H9 (cell line): ENCODE results near the gene TSPEAR. TPM values are rescaled to one million over a fixed set of nuclear protein-coding genes. Genes with fewer than 3 reads are reported as not detected.

ENCODE experiments used
- DNase-seq: peaks from one replicate; pipeline ENCODE4 v3.0.0-alpha.2; 2017
- H2AFZ ChIP-seq: one replicate; pipeline ENCODE4 v1.6.1; 2013; ENCODE audit warnings: mild to moderate bottlenecking, low read length, control low read depth, moderate library complexity
- H2AK5ac ChIP-seq: 2 replicates; pipeline ENCODE4 v1.6.1; 2013; ENCODE audit warnings: low read length, control low read depth, mixed read lengths; ENCODE audit not compliant: insufficient read length
- H2BK120ac ChIP-seq: one replicate; pipeline ENCODE4 v1.6.1; 2013; ENCODE audit warnings: low read depth, mild to moderate bottlenecking, low read length, control low read depth, inconsistent platforms; ENCODE audit not compliant: poor library complexity, severe bottlenecking
- H2BK12ac ChIP-seq: 2 replicates; pipeline ENCODE4 v1.6.1; 2013; ENCODE audit warnings: low read length, control low read depth, mixed read lengths, low read depth; ENCODE audit not compliant: insufficient read length
- H2BK15ac ChIP-seq: 2 replicates; pipeline ENCODE4 v1.6.1; 2013; ENCODE audit warnings: low read depth, low read length, control low read depth
- H2BK20ac ChIP-seq: one replicate; pipeline ENCODE4 v1.6.1; 2013; ENCODE audit warnings: low read depth, mild to moderate bottlenecking, low read length, control low read depth, inconsistent platforms; ENCODE audit not compliant: poor library complexity, severe bottlenecking
- H2BK5ac ChIP-seq: 2 replicates; pipeline ENCODE4 v1.6.1; 2013; ENCODE audit warnings: low read length, control low read depth, mixed read lengths; ENCODE audit not compliant: insufficient read length
- H3K14ac ChIP-seq: 2 replicates; pipeline ENCODE4 v1.6.1; 2013; ENCODE audit warnings: low read length, control low read depth; ENCODE audit not compliant: insufficient read depth
- H3K18ac ChIP-seq: 2 replicates; pipeline ENCODE4 v1.6.1; 2013; ENCODE audit warnings: low read depth, mild to moderate bottlenecking, mixed read lengths, low read length, control low read depth; ENCODE audit not compliant: insufficient read length
- H3K23ac ChIP-seq: 2 replicates; pipeline ENCODE4 v1.6.1; 2013; ENCODE audit warnings: low read length, control low read depth, mixed read lengths, low read depth; ENCODE audit not compliant: insufficient read length
- H3K23me2 ChIP-seq: 2 replicates; pipeline ENCODE4 v1.6.1; 2013; ENCODE audit warnings: low read depth, mild to moderate bottlenecking, mixed read lengths, low read length, control low read depth; ENCODE audit not compliant: insufficient read length, poor library complexity, severe bottlenecking
- H3K27ac ChIP-seq: 2 replicates; pipeline ENCODE4 v1.5.1; 2013; ENCODE audit warnings: low read length, control low read depth, mixed read lengths, low read depth; ENCODE audit not compliant: insufficient read length
- H3K27me3 ChIP-seq: 2 replicates; pipeline ENCODE4 v1.6.1; 2013; ENCODE audit warnings: low read length, control low read depth, inconsistent platforms; ENCODE audit not compliant: insufficient read depth
- H3K4ac ChIP-seq: 2 replicates; pipeline ENCODE4 v1.6.1; 2013; ENCODE audit warnings: low read depth, mild to moderate bottlenecking, control low read depth, inconsistent platforms, low read length, moderate library complexity
- H3K4me1 ChIP-seq: 2 replicates; pipeline ENCODE4 v1.6.1; 2013; ENCODE audit warnings: low read length, control low read depth, inconsistent platforms; ENCODE audit not compliant: insufficient read depth
- H3K4me2 ChIP-seq: 2 replicates; pipeline ENCODE4 v1.6.1; 2013; ENCODE audit warnings: low read length, control low read depth, mixed read lengths; ENCODE audit not compliant: insufficient read length, insufficient read depth
- H3K56ac ChIP-seq: 2 replicates; pipeline ENCODE4 v1.6.1; 2013; ENCODE audit warnings: low read depth, mild to moderate bottlenecking, mixed read lengths, low read length, control low read depth; ENCODE audit not compliant: insufficient read length
- H3K79me1 ChIP-seq: 2 replicates; pipeline ENCODE4 v1.6.1; 2013; ENCODE audit warnings: low read depth, mild to moderate bottlenecking, moderate library complexity, low read length, control low read depth, inconsistent platforms; ENCODE audit not compliant: insufficient read depth, poor library complexity, severe bottlenecking
- H3K79me2 ChIP-seq: 2 replicates; pipeline ENCODE4 v1.6.1; 2013; ENCODE audit warnings: low read length, control low read depth, inconsistent platforms; ENCODE audit not compliant: insufficient read depth
- H3K9ac ChIP-seq: 2 replicates; pipeline ENCODE4 v1.6.1; 2013; ENCODE audit warnings: low read length, control low read depth, mixed read lengths; ENCODE audit not compliant: insufficient read length; ENCODE audit errors: extremely low read depth
- H3K9me3 ChIP-seq: one replicate; pipeline ENCODE4 v1.6.1; 2013; ENCODE audit warnings: low read depth, low read length, inconsistent platforms; ENCODE audit not compliant: control insufficient read depth
- H3T11ph ChIP-seq: one replicate; pipeline ENCODE4 v1.6.1; 2013; ENCODE audit warnings: mild to moderate bottlenecking, low read length, control low read depth, inconsistent platforms
- H4K20me1 ChIP-seq: one replicate; pipeline ENCODE4 v1.6.1; 2013; ENCODE audit not compliant: control insufficient read depth, insufficient read length, insufficient read depth
- H4K5ac ChIP-seq: 2 replicates; pipeline ENCODE4 v1.6.1; 2013; ENCODE audit warnings: low read depth, mild to moderate bottlenecking, mixed read lengths, low read length, control low read depth; ENCODE audit not compliant: insufficient read length
- H4K8ac ChIP-seq: replicated peaks from 2 replicates; pipeline ENCODE4 v1.6.1; 2013; ENCODE audit warnings: low read length, control low read depth, mixed read lengths, low read depth; ENCODE audit not compliant: insufficient read length
- H4K91ac ChIP-seq: 2 replicates; pipeline ENCODE4 v1.6.1; 2013; ENCODE audit warnings: low read depth, mild to moderate bottlenecking, moderate library complexity, mixed read lengths, low read length, control low read depth; ENCODE audit not compliant: insufficient read length
- H3K27ac Mint-ChIP-seq, 3 experiments: 2 replicates in 2 of 3; 3 replicates in 1 of 3; pipeline ENCODE4 v1.8.0; 2020 to 2021; ENCODE audit warnings: mixed read lengths in 3 of 3, mild to moderate bottlenecking in 1 of 3, moderate library complexity in 1 of 3
- H3K27me3 Mint-ChIP-seq: 2 replicates; pipeline ENCODE4 v1.8.0; 2021; ENCODE audit warnings: low read depth, mild to moderate bottlenecking, moderate library complexity, mixed read lengths
- H3K36me3 Mint-ChIP-seq, 3 experiments: 2 replicates in 2 of 3; 3 replicates in 1 of 3; pipeline ENCODE4 v1.8.0; 2020 to 2021; ENCODE audit warnings: low read depth in 3 of 3, mixed read lengths in 3 of 3; ENCODE audit not compliant: insufficient read depth in 1 of 3
- H3K4me1 Mint-ChIP-seq, 2 experiments: 2 replicates each; pipeline ENCODE4 v1.8.0; 2020; ENCODE audit warnings: mixed read lengths in 2 of 2
- H3K4me3 Mint-ChIP-seq, 2 experiments: 2 replicates in 1 of 2; 3 replicates in 1 of 2; pipeline ENCODE4 v1.8.0; 2020 to 2021; ENCODE audit warnings: mild to moderate bottlenecking in 2 of 2, mixed read lengths in 2 of 2, moderate library complexity in 1 of 2
- H3K9me3 Mint-ChIP-seq, 2 experiments: 2 replicates in 1 of 2; 3 replicates in 1 of 2; pipeline ENCODE4 v1.8.0; 2020; ENCODE audit warnings: mild to moderate bottlenecking in 2 of 2, mixed read lengths in 2 of 2, moderate library complexity in 1 of 2
- CTCF ChIP-seq: fragments of 200-600 bp; sonication (generic); conservative IDR thresholded peaks from 3 replicates; pipeline ENCODE4 v1.8.0; 2021; ENCODE audit warnings: antibody characterized with exemption, mild to moderate bottlenecking
- WGBS: extraction: QIAGEN DNeasy Blood & Tissue Kit; methylation state at CpG from one replicate; pipeline ENCODE4 v1.1.7; 2013; ENCODE audit warnings: missing lambda C conversion rate, low lambda C conversion rate, mixed read lengths; ENCODE audit not compliant: insufficient read length; ENCODE audit errors: extremely low coverage; 5-methylcytosine and 5-hydroxymethylcytosine counted together
- total RNA-seq: library from RNA; stranded (reverse); gene quantifications from 2 replicates; pipeline ENCODE4 v1.2.1, GENCODE V29; 2021

Gene TSPEAR
- total RNA-seq, 1 experiment from 2014 or later, result 1.3 TPM

- no peak overlapping the region for H2BK120ac ChIP-seq
- no peak overlapping the region for H3K18ac ChIP-seq
- H3K9me3 ChIP-seq, result no peaks in the 10 kb centered on the region
- H2AK5ac ChIP-seq, result no peak overlapping the region
- H3K4me1 ChIP-seq, result no peaks in the 10 kb centered on the region; the same call in 1 of the 2 replicates
- no peak overlapping the region for H3K4ac ChIP-seq
- H3K79me2 ChIP-seq, result no peaks in the 10 kb centered on the region
- TF ChIP-seq CTCF, result no peak
- no peaks in the 10 kb centered on the region for H3K79me1 ChIP-seq
- no peaks in the 10 kb centered on the region for H3K23me2 ChIP-seq
- Mint-ChIP-seq H3K4me1 (peaks cover 2 to 8% of the 10 kb centered on the region in 2 experiments; a peak in 3 of 4 replicates), H3K9me3 (peaks cover 0 to 5% of the 10 kb centered on the region in 2 experiments; a peak in 2 of 5 replicates), H3K36me3 (peaks cover 0 to 5% (median 0%) of the 10 kb centered on the region in 3 experiments; a peak in 1 of 7 replicates), H3K27ac (no peak overlapping the region), H3K4me3 (no peak overlapping the region), H3K27me3 (no peaks in the 10 kb centered on the region; the same call in none of the 2 replicates)
- no peak overlapping the region for H4K5ac ChIP-seq
- peak; percentile 27 for DNase-seq
- no peak overlapping the region for H3K23ac ChIP-seq
- H2BK5ac ChIP-seq, result no peak overlapping the region
- no peak overlapping the region for H4K91ac ChIP-seq
- H3K14ac ChIP-seq, result no peak overlapping the region
- no peak overlapping the region for H3K56ac ChIP-seq
- no peak overlapping the region for H3K9ac ChIP-seq
- no peak overlapping the region for H2BK20ac ChIP-seq
- H4K20me1 ChIP-seq, result no peaks in the 10 kb centered on the region
- H3K27me3 ChIP-seq, result no peaks in the 10 kb centered on the region
- no peak overlapping the region for H3T11ph ChIP-seq
- H2BK12ac ChIP-seq, result no peak overlapping the region
- H2AFZ ChIP-seq, result no peak overlapping the region
- no peak overlapping the region for H4K8ac ChIP-seq
- no peak overlapping the region for H3K27ac ChIP-seq
- WGBS, result no CpG with 5 or more reads among the region's 16 CpGs
- no peak overlapping the region for H3K4me2 ChIP-seq
- H2BK15ac ChIP-seq, result no peak overlapping the region
Observed at GRCh38 chr21:44532712-44533111, 178.7 kb downstream of the TSPEAR start.
